Umbilical cord (tissue), 2 donors: ENCODE measurements around the gene ADRA2A. TPM values are rescaled to one million over a fixed set of nuclear protein-coding genes. Genes with fewer than 3 reads are reported as not detected.

ENCODE experiments used
- DNase-seq: peaks from one replicate; pipeline ENCODE4 v3.0.0-alpha.2; 2015; ENCODE audit warnings: low spot score
- total RNA-seq: library from RNA; depleted of rRNA; stranded (reverse); fragments of >200 nt; gene quantifications from one replicate; pipeline ENCODE4 v1.2.3, GENCODE V29; 2014; ENCODE audit warnings: low replicate concordance; ENCODE audit not compliant: insufficient read depth

The ADRA2A gene
- total RNA-seq, 1 donor from 2014 or later = 0.24 TPM

- no peak for DNase-seq
Measured at GRCh38 chr10:111083222-111084095, 6.6 kb downstream of the ADRA2A start.

- peak; percentile 54 for DNase-seq
Measured at GRCh38 chr10:111084366-111085255, 7.8 kb downstream of the ADRA2A start.

GRCh38 chr10:111085690-111086353 is 9.0 kb downstream of the ADRA2A start:
- DNase-seq = no peak

- DNase-seq = no peak
Measured at GRCh38 chr10:111086574-111086973, 9.7 kb downstream of the ADRA2A start.

- no peak for DNase-seq
Measured at GRCh38 chr10:111087331-111087756, 10.5 kb downstream of the ADRA2A start.

- no peak for DNase-seq
Measured at GRCh38 chr10:111087968-111088505, 11.2 kb downstream of the ADRA2A start.

GRCh38 chr10:111089293-111089692 is 12.5 kb downstream of the ADRA2A start:
- DNase-seq = no peak

- DNase-seq = no peak
Measured at GRCh38 chr10:111091833-111092232, 15.0 kb downstream of the ADRA2A start.

GRCh38 chr10:111093741-111094380 is 17.0 kb downstream of the ADRA2A start:
- no peak for DNase-seq

GRCh38 chr10:111098679-111099437 is 22.0 kb downstream of the ADRA2A start:
- no peak for DNase-seq

- no peak for DNase-seq
Measured at GRCh38 chr10:111100198-111100597, 23.4 kb downstream of the ADRA2A start.

- DNase-seq = no peak
Measured at GRCh38 chr10:111101796-111102195, 25.0 kb downstream of the ADRA2A start.

GRCh38 chr10:111102359-111102837 is 25.6 kb downstream of the ADRA2A start:
- no peak for DNase-seq

GRCh38 chr10:111103196-111103840 is 26.5 kb downstream of the ADRA2A start:
- DNase-seq = no peak

- DNase-seq = no peak
Measured at GRCh38 chr10:111104811-111105210, 28.0 kb downstream of the ADRA2A start.

GRCh38 chr10:111106081-111106480 is 29.3 kb downstream of the ADRA2A start:
- DNase-seq = no peak

GRCh38 chr10:111107023-111107422 is 30.2 kb downstream of the ADRA2A start:
- DNase-seq = no peak

- DNase-seq = no peak
Measured at GRCh38 chr10:111107846-111108245, 31.0 kb downstream of the ADRA2A start.

GRCh38 chr10:111108441-111108840 is 31.6 kb downstream of the ADRA2A start:
- DNase-seq = no peak
